ENCODE results near the gene EMP3.
A peak's percentile ranks its signal among the peaks of the same experiment; 100 is the strongest.

- no peak for TF ChIP-seq POLR2A (IDR thresholded peaks at IDR 0.05)
- peak; percentile 92 to 99 (median 96) for TF ChIP-seq CTCF (IDR thresholded peaks at IDR 0.05)
Observed at GRCh38 chr19:48290771-48291488, 34.4 kb upstream of the EMP3 start.

All from thyroid gland (tissue), 4 donors.